ENCODE data around the gene PKD2.
"Not testable (repeated sequence)": the region's sequence is repeated elsewhere in the genome, so short reads cannot be mapped to it uniquely, and the experiment has no call there.

PKD2 gene

DNA sequence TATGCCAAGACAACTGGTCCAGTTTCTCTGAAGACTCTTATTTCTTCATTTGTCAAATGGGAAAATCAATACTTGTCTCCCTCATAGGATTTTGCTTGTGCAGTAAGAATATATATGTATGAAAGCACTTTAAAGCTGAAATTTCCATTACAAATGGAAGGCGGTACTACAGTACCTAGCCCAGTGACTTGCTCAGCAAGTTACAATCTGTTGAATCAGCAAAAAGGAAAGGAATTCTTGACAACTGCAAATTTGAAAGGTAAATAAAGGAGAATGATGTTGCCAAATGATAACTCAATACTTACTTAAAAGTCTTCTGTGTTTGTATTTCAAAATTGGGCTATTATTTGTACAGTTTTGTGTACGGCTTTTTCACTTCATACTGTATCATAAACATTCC is 71.1 kb downstream of the PKD2 start:
- DNase-seq, result no peak

DNA sequence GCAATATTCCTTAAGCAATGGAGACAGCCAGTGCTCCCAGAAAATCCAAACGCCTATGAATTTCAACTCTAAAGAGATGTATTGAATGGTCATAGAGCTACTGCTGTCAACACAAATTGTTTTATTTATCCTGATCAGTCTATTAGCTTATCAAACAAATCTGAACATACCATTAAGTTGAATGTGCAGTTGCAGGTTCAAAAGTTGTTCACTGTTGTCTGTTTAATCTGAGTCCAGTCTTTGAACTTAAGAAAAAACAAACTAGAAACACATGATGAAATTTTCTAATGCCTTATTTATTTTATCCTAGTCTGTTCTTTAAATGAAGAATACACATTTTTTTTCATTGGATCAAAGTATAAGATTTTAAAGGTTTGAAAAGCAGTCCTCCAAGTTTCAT is 73.2 kb downstream of the PKD2 start:
- DNase-seq, result no peak

DNA sequence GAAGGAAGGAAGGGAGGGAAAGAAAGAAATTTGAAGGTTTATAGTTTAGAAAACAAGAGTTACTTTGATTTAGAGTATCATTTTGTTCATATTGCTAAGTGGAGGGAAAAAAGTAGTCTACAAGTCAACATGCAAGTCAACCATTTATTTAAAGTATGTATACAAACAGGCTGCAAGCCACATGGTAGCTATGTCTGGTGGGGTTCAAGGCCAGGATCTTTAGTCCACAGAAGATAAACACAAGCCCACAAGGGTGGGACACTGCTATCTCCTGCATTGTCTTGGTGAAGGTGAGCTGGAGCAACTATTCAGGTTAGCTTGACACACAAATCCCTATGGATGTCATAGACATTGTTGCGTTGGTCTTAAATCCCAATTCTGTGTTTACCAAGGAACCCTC is 79.6 kb downstream of the PKD2 start:
- DNase-seq, result no peak

DNA sequence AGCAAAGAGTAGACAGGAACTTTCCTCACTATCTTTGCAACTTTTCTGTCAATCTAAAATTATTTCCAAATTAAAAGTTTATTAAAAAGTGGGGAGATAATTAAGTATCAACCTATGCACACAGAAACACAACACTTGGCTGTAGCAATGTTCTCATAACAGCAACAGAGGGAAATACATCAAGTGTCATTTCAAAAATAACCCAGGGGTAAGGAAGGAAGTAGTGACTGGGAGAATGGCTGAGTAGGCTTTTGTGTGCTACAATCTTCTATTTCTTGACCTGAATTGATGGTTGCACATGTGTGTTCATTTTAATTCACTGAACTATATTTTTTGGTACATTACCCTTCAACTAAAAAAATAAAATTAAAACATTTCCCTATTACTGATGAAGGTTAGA is 83.5 kb downstream of the PKD2 start:
- DNase-seq, result no peak

DNA sequence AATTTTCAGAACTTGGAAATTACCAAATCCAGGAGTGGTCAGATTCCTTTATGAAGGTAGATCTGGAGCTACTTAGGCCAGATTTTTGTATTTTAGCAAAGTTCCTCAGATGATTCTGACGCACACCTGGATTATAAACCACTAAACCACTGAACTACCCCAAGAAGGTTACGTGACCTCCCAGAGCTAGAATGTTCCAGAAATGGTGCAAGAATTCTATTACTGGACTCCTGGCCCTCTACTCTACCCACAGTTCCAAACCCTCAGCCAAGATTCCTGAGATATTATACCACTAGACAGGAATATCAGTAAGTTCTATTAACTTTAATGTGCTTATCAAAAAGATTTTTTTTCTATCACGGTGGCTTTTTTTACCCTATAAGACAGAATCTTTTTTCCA is 83.9 kb downstream of the PKD2 start:
- no peak for DNase-seq

DNA sequence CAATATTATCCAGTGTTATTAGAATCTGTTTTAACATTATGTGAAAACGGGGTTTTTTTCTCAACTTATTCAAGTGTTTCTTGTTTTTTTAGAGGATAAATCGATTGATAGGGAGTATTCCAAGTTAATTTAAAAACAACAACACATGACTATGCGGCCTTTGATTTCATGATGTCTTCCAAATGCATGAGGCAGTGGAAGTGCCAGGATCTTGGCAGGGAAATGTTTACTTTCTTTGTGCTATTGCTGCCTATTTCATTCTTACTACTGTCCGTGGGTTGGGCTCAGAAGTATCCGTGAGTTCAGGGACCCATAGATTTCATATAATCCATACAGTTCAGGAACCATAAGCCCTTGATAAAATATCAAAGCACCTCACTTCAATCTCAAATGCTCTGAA is 86.4 kb downstream of the PKD2 start:
- no peak for DNase-seq

DNA sequence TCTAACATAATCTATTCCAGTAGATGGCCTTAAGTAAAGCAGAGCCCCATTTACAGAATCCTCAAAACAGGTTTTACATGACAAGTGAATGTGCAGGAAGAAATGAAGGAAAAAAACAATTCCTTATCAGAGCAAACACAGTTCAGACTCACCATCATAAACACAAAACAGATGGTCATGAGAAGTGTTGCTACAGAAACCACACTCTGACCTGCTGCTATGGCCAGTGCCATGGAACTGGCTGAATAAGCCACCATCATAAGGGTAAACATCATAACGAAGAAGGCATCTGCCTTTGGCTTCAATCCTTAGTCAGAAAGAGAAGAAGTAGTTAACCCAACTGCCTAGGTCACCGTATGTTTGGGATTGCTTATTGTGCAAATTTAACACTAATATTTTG is 89.9 kb downstream of the PKD2 start:
- no peak for DNase-seq

DNA sequence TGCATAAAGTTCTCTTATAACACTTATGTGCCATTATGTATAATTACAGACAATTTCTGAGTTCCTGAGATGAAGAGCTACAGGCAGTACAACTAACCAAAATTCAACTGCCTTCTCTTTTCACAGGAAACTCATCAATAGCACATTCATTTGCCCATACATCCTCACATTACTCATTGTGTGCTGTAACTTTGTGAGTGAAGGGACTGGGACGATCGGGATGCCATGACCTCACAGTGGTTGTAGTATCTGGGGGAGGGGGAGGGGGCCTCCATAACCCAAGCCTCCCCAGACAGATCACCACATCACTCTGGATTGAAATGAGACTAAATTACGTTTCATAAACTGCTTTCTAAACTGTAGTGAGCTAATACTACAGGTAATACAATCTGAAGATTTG is 90.3 kb downstream of the PKD2 start:
- DNase-seq, result no peak

DNA sequence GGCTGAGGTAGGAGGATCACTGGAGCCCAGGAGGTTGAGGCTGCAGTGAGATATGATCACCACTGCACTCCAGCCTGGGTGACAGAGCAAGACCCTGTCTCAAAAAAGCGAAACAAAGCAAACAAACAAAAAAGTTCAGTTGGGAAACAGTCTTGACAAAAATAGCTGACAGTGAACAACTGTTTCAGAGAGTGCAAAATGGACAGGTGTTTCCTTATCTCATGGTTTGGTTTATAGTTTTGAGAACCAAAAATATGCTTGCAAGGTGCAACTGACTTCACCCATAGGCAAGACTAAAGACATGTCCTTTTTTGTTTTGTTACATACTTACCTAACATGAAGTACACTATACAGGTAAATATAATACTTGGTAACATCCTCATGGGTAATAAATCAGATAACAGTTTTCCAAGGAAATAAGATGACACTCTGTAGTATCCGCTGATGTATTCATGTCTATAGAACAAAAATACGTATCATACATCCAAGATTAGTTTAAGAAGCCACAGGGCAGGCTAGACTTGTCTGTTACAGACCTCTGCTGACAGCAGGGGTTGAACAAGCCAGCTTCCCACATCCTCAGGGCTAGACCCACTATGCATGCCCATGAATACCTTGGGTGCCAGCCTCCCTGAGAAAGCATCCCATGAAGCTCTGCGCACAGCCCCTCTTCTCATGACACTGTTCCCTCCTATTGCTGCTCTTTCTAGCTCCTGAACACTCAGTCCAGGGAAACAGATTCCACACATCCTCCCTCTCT is 91.7 kb downstream of the PKD2 start:
- DNase-seq, result no peak

DNA sequence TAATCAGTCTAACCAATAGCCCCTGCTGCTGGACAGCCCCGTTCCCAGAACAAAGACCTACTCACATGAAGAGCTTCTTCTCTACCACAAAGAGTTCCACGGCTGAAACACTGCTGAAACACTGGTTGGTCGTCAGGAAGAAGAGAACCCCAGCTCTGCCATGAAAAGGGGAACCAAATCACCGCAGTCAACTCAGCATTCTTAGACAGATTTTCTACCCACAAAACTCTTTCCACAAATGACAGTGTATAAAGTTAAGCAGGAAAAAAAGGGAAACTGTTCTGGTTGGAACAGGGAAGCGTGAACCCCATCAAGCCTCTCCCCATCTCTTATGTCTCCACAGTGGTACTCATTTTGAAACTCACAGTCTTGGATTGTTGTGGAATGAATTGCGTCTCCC is 93.7 kb downstream of the PKD2 start:
- DNase-seq, result no peak

DNA sequence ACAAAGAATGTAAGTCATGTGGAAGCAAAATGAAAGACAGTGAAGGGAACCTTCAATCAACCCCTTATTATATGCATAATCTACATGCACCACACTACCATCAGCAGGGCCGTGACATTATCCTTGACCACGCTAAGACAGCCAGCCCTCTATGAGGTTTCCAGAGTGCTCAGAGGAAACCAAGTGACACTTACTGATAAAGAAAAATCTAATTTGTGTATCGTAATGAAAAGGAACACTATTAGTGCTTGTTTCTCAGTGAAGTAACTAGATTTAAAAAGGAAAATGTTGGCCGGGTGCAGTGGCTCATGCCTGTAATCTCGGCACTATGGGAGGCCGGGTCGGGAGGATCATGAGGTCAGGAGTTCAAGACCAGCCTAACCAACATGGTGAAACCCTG is 94.6 kb downstream of the PKD2 start:
- DNase-seq, result no peak

DNA sequence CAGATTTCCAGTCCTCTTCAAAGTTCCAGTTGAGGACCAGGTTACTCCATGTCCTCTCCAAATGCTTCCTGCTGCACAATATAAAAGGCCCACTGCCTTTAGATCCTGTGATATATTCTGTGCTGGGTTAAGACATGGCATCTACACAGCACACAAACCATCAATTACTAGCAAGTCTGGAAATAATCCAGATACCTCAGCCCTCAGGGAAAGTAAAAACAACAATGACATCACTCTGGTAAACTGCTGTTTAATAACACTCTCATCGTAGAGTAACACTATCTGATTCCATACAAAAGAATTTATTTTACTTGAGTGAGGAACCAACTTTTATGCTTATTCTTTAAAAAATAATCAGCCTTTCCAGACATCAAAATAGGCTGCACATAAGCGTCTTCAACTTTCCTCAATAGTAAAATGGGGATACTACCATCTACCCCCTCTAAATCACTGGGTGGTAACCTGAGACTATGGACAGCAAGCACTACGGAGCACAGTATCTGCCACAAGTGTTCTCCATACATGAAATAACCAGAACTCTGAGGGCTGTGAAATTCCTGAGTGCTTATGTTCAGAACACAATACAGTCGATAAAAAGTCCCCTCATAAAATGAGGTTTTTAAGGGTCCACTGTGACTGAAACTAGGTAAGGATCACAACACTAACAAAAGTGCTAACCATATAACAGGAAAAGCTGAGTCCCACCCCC is 97.6 kb downstream of the PKD2 start:
- no peak for DNase-seq

DNA sequence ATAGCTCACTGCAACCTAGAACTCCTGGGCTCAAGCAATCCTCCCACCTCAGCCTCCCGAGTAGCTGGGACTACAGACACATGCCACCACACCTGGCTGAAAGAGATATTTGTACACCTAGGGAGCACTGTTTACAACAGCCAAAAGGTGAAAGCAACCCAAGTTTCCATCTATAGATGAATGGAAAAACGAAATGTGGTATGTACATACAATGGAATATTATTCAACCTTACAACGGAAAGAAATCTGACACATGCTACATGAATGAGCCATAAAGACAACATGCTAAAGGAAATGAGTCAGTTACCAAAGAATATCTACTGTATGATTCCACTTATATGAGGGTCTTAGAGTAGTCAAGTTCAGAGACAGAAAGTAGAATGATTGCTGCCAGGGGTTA is 98.8 kb downstream of the PKD2 start:
- DNase-seq, result no peak

DNA sequence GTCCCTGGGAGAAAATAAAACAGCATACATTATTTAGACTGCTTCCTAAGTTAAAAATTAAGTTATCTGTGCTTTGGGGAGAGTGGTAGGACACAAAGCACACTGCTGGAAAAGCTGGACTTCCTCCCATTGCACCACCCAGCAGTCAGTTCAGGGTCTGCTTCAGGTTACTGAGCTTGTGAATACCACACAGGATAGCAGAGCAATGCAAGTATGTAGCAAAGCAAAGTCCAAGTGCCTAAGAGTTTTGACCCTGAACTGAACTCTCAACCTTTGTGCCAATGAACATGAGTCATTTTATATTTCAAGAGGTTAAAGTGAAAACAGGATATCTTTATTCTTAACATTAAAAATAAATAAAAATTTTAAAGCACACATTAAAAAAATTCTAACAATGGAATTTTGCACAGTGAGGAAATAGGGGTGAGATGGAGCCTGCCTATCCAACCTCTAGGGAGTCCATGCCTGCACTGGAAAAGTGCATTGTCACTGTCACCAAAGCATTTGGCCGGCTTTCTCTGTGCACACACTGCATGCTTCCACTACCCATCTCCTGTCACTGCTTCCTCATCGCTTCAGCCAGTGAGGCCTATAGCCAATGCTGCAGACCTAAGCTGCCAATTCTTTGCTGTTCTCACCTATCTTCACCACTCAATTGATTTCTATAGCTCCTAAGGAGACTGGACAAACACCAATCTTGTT is 100.1 kb downstream of the PKD2 start:
- DNase-seq, result no peak

DNA sequence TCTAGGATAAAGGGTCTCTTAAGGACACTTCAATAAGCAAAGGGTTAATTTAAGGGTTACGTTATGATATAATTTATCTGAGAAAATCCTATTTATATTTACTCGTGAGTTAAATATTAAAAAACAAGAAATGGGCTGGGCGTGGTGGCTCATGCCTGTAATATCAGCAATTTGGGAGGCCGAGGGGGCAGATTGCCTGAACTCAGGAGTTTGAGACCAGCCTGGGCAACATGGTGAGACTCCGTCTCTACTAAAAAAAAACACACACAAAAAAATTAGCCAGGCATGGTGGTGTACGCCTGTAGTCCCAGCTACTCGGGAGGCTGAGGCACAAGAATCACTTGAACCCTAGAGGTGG is 100.7 kb downstream of the PKD2 start:
- not testable (repeated sequence) for DNase-seq

DNA sequence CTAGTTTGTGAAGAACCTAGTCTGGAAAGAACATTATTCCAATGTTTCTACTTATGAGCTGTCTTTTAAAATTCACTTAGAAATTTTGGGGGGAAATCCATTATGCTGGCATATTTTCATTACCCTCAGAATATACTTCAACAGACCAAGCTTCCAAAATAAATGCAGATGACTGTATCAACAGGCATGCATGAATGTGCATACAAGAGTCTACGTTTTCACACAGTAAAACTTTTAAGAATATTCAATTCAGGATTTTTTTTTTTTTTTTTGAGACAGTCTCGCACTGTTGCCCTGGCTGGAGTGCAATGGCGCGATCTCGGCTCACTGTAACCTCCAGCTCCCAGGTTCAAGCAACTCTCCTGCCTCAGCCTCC is 101.3 kb downstream of the PKD2 start:
- no peak for DNase-seq

DNA sequence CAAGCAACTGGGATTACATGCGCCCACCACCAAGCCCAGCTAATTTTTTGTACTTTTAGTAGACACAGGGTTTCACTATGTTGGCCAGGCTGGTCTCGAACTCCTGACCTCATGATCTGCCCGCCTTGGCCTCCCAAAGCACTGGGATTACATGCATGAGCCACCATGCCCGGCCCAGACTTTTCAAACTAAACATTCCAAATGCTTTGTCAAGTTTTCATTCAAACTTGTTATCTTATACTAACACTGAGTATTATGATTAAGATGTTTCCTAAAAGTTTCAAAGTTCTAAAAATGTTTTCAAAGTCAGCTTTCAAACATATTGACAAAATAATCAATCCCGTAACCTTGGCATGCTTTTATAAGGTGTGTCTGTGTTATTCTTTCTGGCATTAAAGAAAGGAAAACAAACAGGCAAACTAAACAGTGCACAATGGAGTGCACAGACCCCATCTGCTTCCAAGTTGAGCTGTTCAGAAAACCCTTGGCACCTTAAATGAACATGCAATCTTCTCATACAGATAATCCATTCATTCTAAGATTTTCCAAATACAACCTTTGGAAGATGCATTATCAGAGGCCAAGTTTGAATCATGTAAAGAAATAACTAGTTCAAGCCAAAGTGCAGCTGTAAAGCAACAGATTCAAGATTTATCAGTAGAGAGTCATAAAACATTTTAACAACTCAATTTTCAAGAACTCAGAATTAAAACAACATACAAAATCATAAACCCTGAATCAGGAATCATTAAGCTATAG is 101.9 kb downstream of the PKD2 start:
- DNase-seq, result no peak

DNA sequence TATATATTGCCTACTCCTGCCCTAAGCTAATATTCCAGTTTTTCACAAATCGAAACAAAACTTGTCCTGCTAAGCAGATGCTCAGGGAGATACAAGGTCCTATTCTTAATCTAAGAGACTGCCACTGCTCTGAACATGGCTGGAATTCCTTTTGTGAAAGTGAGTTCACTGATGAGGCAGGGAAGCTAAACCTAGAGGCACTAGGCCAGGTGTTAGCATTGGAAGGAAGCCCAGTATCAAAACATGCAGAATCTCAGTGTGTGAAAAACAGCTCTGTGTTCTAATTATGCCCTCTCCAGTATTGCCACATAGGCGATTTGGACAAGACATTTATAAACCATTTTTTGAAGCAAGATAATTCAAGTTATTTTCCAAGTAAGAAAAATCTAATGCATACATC is 103.4 kb downstream of the PKD2 start:
- no peak for DNase-seq

DNA sequence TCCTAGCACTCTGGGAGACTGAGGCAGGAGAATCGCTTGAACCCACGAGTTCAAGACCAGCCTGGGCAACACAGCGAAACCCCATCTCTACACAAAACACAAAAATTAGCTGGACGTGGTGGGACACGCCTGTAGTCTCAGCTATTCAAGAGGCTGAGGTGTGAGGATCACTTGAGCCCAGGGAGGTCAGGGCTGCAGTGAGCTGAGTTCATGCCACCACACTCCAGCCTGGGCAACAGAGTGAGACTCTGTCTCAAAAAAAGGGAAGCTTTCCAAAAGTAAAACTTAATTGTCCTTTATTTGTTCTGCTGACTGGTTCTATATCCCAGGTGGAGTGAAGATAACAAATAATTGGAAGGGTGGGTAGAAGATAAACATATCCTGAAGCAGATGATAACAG is 105.4 kb downstream of the PKD2 start:
- DNase-seq, result no peak

DNA sequence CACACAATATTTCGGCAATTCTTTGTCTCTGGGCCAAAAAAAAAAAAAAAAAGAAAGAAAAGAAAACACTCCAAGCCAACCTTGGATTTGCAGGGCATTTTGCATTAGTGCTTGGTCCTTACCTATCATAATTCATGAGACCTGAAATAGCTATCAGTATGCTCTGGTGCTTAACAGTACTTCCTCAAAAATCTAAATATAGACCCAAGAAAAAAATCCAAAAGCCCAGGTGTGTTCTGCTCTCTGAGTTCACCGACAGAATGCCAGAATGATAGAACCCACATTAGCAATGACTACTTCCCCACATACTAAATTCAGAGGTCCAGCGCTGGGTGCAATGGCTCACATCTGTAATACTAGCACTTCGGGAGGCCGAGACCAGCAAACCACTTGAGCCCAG is 108.2 kb downstream of the PKD2 start:
- DNase-seq, result no peak

DNA sequence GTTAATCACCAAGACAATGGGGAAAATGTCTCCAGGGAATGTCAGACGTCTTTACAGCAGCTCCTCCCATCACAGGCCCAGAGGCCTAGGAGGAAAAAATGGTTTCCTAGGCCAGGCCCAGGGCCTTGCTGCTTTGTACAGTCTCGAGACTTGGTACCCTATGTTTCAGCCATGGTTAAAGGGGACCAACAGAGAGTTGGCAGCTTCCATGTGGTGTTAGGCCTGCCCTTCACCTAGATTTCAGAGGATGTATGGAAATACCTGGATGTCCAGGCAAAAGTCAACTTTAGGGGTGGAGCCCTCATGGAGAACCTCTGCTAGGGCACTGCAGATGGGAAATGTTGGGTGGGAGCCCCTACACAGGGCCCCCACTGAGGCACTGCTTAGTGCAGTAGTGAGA is 112.5 kb downstream of the PKD2 start:
- no peak for DNase-seq

DNA sequence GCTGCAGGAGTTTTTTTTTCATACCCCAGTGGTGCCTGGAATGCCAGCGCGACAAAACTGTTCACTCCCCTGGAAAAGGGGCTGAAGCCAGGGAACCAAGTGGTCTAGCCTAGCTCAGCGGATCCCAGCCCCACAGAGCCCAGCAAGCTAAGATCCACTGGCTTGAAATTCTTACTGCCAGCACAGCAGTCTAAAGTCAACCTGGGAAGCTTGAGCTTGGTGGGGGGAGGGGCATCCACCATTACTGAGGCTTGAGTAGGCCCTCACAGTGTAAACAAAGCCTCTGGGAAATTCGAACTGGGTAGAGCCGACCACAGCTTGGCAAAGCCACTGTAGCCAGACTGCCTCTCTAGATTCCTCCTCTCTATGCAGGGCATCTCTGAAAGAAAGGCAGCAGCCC is 114.8 kb downstream of the PKD2 start:
- DNase-seq, result not testable (repeated sequence)

Measured in NCI-H446 treated with DMSO at 0.1 percent for 48 hours (cell line).